ENCODE data around the gene OR2M3.
"Not testable (repeated sequence)": the region's sequence is repeated elsewhere in the genome, so short reads cannot be mapped to it uniquely, and the experiment has no call there.

The OR2M3 gene

DNA sequence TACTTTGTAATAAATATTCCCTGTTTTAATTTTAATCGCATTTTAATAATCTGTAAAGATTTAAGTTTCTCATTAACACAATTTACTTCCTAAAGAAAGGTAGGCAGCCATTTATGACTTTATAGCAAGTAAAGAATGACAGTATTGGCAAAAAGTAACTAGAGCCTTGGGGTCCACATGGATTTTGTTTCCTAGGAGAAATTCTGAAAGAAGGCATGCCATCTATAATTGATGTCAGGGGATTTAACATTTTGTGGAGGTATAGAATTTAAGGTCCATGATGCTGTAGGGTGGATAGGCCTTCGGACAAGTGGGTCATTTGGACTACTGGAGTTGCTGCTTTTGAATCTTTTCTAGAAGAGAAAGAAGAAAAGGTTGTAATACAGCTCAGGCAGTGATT is 34.1 kb downstream of the OR2M3 start, which contains the start of gene OR2M4:
OR2M4 (plus strand) TSS at position 301 of the 400 bp plus-strand sequence. CDS start 7,512 bp downstream, outside the sequence.
- TF ChIP-seq, protein P1, sequence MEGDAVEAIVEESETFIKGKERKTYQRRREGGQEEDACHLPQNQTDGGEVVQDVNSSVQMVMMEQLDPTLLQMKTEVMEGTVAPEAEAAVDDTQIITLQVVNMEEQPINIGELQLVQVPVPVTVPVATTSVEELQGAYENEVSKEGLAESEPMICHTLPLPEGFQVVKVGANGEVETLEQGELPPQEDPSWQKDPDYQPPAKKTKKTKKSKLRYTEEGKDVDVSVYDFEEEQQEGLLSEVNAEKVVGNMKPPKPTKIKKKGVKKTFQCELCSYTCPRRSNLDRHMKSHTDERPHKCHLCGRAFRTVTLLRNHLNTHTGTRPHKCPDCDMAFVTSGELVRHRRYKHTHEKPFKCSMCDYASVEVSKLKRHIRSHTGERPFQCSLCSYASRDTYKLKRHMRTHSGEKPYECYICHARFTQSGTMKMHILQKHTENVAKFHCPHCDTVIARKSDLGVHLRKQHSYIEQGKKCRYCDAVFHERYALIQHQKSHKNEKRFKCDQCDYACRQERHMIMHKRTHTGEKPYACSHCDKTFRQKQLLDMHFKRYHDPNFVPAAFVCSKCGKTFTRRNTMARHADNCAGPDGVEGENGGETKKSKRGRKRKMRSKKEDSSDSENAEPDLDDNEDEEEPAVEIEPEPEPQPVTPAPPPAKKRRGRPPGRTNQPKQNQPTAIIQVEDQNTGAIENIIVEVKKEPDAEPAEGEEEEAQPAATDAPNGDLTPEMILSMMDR (conservative IDR thresholded peaks at IDR 0.05), result no peak
- no peak within 1 kb of the TSS for H3K27ac ChIP-seq

DNA sequence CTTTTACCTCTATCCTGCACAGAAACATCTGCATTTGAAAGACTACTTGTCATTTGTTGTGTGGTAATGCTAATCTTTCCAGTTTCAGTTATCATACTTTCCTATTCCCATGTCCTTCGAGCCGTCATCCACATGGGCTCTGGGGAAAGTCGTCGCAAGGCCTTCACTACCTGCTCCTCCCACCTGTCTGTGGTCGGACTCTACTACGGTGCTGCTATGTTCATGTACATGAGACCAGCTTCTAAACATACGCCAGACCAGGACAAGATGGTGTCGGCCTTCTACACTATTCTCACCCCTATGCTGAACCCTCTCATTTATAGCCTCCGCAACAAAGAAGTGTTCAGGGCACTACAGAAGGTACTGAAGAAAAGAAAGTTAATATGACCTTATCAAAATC is 42.4 kb downstream of the OR2M3 start:
- TF ChIP-seq, protein P1 (conservative IDR thresholded peaks at IDR 0.05), result no peak

DNA sequence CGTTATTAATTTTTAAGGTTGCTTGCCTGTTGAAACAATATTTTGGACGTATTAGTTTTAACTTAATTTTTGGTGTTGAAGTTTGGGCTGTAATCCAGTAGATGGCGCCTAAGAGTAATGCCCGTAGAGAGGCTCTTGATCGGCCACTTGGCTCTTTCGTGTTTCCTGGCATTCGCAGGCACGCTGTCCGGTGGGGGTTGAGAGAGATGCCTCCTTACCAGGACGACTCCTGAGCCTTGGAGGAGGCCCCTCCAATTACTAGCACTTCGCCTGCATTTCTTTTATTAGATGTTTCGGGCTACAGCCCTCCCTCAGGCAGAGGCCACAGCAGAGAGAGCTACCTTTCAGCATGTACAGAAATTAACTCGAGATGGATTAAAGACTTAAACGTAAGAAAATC is 46.1 kb downstream of the OR2M3 start:
- H3K27ac ChIP-seq, result no peak overlapping the region
- TF ChIP-seq, protein P1 (conservative IDR thresholded peaks at IDR 0.05), result peak; percentile 87

More for the DNA sequence above, 42.4 kb downstream of the OR2M3 start:
- no peak overlapping the region for H3K27ac ChIP-seq

DNA sequence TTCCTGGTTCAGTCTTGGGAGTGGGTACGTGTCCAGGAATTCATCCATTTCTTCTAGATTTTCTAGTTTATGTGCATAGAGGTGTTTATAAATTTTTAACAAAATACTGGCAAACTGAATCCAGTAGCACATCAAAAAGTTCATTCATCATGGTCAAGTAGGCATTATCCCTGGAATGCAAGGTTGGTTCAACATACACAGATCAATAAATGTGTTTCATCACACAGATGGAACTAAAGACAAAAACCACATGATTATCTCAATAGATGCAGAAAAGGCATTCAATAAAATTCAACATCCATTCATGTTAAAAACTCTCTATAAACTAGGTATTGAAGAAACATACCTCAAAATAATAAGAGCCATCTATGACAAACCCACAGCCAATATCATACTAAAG is 62.2 kb downstream of the OR2M3 start:
- H3K27ac ChIP-seq, result not testable (repeated sequence)
